Hypothalamus (tissue), 51 donors: Measurements from ENCODE around the gene TECPR2.

ENCODE experiments used
- DNase-seq, 51 donors: peaks; one replicate each; lab custom pipeline; 2025; lab: John Stamatoyannopoulos, UW

The TECPR2 gene

GRCh38 chr14:102461490-102462338, 99.0 kb downstream of the TECPR2 start:
- DNase-seq = peak in 1 of 51 donors; percentile 57

- DNase-seq = peak in 1 of 51 donors; percentile 63
Observed at GRCh38 chr14:102462391-102462790, 99.7 kb downstream of the TECPR2 start.

GRCh38 chr14:102464006-102464405, 101.3 kb downstream of the TECPR2 start:
- no peak for DNase-seq

- no peak for DNase-seq
Observed at GRCh38 chr14:102464846-102465341, 102.2 kb downstream of the TECPR2 start.

GRCh38 chr14:102469261-102469660, 106.5 kb downstream of the TECPR2 start:
- DNase-seq = no peak

- peak in 2 of 51 donors; percentile 7 to 55 for DNase-seq
Observed at GRCh38 chr14:102471921-102472790, 109.4 kb downstream of the TECPR2 start.

- peak in 16 of 51 donors; percentile 10 to 54 (median 33) for DNase-seq
Observed at GRCh38 chr14:102472791-102473150, 110.0 kb downstream of the TECPR2 start.

GRCh38 chr14:102473559-102473958, 110.8 kb downstream of the TECPR2 start:
- DNase-seq = no peak

GRCh38 chr14:102474934-102475333, 112.2 kb downstream of the TECPR2 start:
- DNase-seq = peak in 40 of 51 donors; percentile 14 to 75 (median 50)

GRCh38 chr14:102479107-102479506, 116.4 kb downstream of the TECPR2 start:
- DNase-seq = no peak

GRCh38 chr14:102479777-102480176, 117.0 kb downstream of the TECPR2 start:
- DNase-seq = peak in 12 of 51 donors; percentile 4 to 54 (median 36)

GRCh38 chr14:102481371-102481770, 118.6 kb downstream of the TECPR2 start:
- DNase-seq = no peak

GRCh38 chr14:102481791-102482238, 119.1 kb downstream of the TECPR2 start:
- DNase-seq = peak in 1 of 51 donors; percentile 51

- DNase-seq = no peak
Observed at GRCh38 chr14:102484316-102484715, 121.6 kb downstream of the TECPR2 start.

GRCh38 chr14:102485693-102486512, 123.2 kb downstream of the TECPR2 start:
- DNase-seq = no peak

- DNase-seq = no peak
Observed at GRCh38 chr14:102486513-102487203, 123.9 kb downstream of the TECPR2 start.

GRCh38 chr14:102487204-102487577, 124.5 kb downstream of the TECPR2 start:
- no peak for DNase-seq

GRCh38 chr14:102490456-102490855, 127.7 kb downstream of the TECPR2 start:
- no peak for DNase-seq

GRCh38 chr14:102491366-102491765, 128.6 kb downstream of the TECPR2 start:
- no peak for DNase-seq
